Retinal pigment epithelial cell (primary cell): ENCODE results near the gene PXN.
A peak's percentile ranks its signal among the peaks of the same experiment; 100 is the strongest.

ENCODE experiments used
- DNase-seq: peaks from one replicate; pipeline ENCODE4 v3.0.0-alpha.2; 2010; ENCODE audit warnings: low read depth
- H3K4me3 ChIP-seq: 2 replicates; pipeline ENCODE4 v1.5.1; 2011; ENCODE audit warnings: mild to moderate bottlenecking, low read length, control low read depth, moderate library complexity
- TF ChIP-seq, protein P1 (sequence below): conservative IDR thresholded peaks from 2 replicates; pipeline ENCODE4 v1.5.1; 2011; ENCODE audit warnings: low read depth, low read length, control low read depth, inconsistent platforms

The PXN gene

DNA sequence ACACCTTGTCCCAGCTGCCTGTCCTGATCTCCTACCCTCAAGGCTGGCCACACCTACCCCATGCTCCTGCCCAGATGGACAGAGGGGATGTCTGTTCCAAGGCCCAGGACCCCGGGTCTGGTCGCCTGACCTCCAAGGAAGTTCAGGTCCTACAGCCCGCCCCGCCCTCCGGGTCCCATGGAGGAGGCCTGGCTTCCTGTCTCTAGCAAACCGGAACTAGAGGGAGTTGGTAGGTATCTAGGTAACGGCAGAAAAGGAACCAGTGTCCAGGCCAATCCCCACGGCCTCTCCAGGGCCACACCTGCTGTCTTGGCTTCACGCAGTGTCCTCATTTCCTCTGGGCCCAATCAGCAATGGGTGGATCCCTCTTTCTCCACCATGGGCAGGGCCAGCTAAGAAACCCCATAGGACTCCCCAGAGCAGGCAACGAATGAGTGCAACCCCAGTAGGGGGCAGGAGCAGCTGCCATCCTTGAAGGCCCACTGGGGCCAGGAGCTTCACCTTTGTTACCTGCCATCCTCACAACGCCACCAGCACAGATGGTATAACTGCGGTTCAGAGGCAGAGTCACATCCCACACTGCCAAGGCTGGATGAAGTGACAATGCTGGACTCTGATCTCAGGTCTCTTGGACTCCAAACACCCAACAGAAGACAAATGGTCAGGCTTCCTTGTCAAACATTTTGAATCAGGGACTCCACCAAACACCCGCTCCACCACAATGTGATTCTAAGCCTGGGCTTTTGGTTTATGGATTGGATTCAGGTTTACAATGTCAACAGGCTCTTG is 39.5 kb downstream of the PXN start:
- TF ChIP-seq, protein P1, sequence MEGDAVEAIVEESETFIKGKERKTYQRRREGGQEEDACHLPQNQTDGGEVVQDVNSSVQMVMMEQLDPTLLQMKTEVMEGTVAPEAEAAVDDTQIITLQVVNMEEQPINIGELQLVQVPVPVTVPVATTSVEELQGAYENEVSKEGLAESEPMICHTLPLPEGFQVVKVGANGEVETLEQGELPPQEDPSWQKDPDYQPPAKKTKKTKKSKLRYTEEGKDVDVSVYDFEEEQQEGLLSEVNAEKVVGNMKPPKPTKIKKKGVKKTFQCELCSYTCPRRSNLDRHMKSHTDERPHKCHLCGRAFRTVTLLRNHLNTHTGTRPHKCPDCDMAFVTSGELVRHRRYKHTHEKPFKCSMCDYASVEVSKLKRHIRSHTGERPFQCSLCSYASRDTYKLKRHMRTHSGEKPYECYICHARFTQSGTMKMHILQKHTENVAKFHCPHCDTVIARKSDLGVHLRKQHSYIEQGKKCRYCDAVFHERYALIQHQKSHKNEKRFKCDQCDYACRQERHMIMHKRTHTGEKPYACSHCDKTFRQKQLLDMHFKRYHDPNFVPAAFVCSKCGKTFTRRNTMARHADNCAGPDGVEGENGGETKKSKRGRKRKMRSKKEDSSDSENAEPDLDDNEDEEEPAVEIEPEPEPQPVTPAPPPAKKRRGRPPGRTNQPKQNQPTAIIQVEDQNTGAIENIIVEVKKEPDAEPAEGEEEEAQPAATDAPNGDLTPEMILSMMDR, result no peak
- no peak for DNase-seq
- H3K4me3 ChIP-seq, result no peak overlapping the region

- DNase-seq, result no peak
- TF ChIP-seq, protein P1, result no peak
- H3K4me3 ChIP-seq, result peak overlapping the region; percentile 29
These were observed 40.4 kb downstream of the PXN start for GRCh38 chr12:120225200-120225558.

DNA sequence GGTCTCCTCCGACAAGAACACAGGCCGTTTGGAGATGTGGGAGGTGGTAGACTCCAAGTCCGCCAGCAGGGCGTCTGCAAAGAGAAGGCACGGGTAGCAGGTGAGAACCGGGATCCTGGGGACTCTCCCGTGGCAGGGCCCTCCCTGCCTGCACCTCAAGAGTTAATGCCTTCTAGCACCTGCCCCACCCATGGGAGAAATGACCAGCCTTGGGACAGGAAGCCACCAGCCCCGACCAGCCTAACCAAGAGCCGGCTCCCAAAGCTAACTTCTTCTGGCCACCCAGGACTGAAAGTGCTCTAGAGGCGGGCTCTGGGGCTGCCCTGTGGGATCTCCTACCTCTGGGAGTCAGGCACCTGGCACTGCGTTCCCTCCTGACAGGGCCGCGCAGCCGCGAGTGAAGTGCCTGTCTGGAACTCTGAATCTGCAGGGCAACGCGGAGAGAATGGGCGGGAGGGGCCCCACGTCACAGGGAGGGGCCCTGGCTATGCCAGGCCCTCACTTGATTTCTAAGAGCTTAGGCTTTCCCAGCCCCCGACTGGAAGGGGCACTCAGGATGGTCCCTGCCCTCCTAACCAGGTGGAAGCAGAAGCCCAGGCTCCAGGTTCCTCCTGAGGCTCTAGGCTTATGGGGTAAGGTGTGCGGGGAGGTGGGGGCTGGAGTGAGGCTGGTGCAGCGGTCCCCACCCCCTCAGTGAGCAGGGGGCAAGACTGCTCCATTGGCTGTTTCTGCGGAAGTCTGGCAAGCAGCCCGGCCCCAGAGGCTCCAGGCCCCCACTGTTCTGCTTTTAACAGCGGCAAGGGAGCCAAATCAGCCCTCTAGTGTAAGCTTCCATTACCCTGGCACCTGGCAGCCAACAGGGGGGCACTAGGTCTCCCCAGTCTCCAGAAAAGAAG is 41.0 kb downstream of the PXN start:
- peak overlapping the region; percentile 29 for H3K4me3 ChIP-seq
- DNase-seq, result no peak
- TF ChIP-seq, protein P1, result no peak

GRCh38 chr12:120223458-120224303 is 41.8 kb downstream of the PXN start:
- no peak for DNase-seq
- TF ChIP-seq, protein P1, result no peak
- no peak overlapping the region for H3K4me3 ChIP-seq

- H3K4me3 ChIP-seq, result no peak overlapping the region
- no peak for DNase-seq
- TF ChIP-seq, protein P1, result no peak
These were observed 43.2 kb downstream of the PXN start for GRCh38 chr12:120222288-120222832.

DNA sequence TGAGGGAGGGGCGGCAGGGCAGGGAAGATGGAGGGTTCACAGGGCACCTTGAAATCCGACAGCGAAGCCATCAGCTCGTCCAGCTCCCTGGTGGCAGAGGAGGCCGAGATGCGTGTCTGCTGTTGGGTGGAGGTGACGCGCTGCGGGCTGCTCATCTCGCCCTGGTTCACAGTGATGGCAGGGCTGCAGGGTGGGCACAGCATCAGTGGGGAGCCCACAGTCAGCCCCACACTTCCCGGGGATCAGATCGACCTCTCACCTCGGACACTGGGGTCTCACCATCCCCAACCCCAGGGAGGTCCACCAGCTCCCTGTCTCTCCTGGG is 44.0 kb downstream of the PXN start:
- no peak overlapping the region for H3K4me3 ChIP-seq
- DNase-seq, result no peak
- TF ChIP-seq, protein P1, result no peak
